ENCODE results near the gene DHCR7. TPM values are rescaled to one million over a fixed set of nuclear protein-coding genes. Genes with fewer than 3 reads are reported as not detected.

Gene DHCR7
- total and polyA plus RNA-seq, 2 experiments from 2014 or later, result 140 to 303 TPM

GRCh38 chr11:71462726-71463125 is 14.5 kb upstream of the DHCR7 start:
- Histone ChIP-seq H2AFZ (no peak overlapping the region), H3K4me2 (no peak overlapping the region), H3K27me3 (no peaks in the 10 kb centered on the region), H3K27ac (no peak overlapping the region), H3K79me2 (no peaks in the 10 kb centered on the region), H3K4me3 (no peak overlapping the region), H3K4me1 (ENCODE audit: insufficient read depth) (no peaks in the 10 kb centered on the region), H4K20me1 (ENCODE audit: insufficient read depth, poor library complexity, severe bottlenecking) (no peaks in the 10 kb centered on the region), H3K9me2 (replicated peaks; ENCODE audit: insufficient read depth) (no peaks in the 10 kb centered on the region), H3K36me3 (replicated peaks; ENCODE audit: insufficient read depth, low read depth) (no peaks in the 10 kb centered on the region), H3K9me3 (ENCODE audit: low read depth) (no peaks in the 10 kb centered on the region)
- no peak for TF ChIP-seq EZH2phosphoT487 (IDR thresholded peaks at IDR 0.05; ENCODE audit: low read depth, severe bottlenecking, unreplicated experiment)
- TF ChIP-seq, protein P1, sequence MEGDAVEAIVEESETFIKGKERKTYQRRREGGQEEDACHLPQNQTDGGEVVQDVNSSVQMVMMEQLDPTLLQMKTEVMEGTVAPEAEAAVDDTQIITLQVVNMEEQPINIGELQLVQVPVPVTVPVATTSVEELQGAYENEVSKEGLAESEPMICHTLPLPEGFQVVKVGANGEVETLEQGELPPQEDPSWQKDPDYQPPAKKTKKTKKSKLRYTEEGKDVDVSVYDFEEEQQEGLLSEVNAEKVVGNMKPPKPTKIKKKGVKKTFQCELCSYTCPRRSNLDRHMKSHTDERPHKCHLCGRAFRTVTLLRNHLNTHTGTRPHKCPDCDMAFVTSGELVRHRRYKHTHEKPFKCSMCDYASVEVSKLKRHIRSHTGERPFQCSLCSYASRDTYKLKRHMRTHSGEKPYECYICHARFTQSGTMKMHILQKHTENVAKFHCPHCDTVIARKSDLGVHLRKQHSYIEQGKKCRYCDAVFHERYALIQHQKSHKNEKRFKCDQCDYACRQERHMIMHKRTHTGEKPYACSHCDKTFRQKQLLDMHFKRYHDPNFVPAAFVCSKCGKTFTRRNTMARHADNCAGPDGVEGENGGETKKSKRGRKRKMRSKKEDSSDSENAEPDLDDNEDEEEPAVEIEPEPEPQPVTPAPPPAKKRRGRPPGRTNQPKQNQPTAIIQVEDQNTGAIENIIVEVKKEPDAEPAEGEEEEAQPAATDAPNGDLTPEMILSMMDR (IDR thresholded peaks at IDR 0.05; ENCODE audit: poor library complexity), result no peak
- no peak for TF ChIP-seq EZH2 (IDR thresholded peaks at IDR 0.05; ENCODE audit: borderline replicate concordance)
- DNase-seq (ENCODE audit: low spot score), result no peak
- 96% methylated on average over 11 of the region's 11 CpGs for WGBS (ENCODE audit: low lambda C conversion rate, missing lambda C conversion rate)

DNA sequence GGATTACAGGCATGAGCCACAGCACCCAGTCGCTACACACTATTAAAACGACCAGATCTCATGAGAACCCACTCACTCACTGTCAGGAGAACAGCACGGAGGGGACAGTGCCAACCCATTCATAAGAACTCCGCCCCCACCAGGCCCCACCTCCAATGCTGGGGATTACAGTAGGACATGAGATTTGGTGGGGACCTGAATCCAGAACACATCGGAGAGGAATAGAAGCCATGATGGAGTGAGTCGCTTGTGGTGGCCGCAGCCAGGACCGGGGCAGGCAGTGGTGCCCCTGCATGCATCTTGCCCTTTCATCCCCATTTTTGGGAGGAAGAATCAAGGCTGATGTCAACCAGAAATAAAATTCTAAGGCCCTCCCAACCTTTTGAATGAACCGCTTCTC is 13.5 kb upstream of the DHCR7 start:
- Histone ChIP-seq H3K79me2 (no peaks in the 10 kb centered on the region), H3K4me1 (ENCODE audit: insufficient read depth) (no peaks in the 10 kb centered on the region), H3K9me2 (replicated peaks; ENCODE audit: insufficient read depth) (no peaks in the 10 kb centered on the region), H4K20me1 (ENCODE audit: insufficient read depth, poor library complexity, severe bottlenecking) (no peaks in the 10 kb centered on the region), H3K4me3 (no peak overlapping the region), H3K27me3 (no peaks in the 10 kb centered on the region), H2AFZ (no peak overlapping the region), H3K4me2 (no peak overlapping the region), H3K9me3 (ENCODE audit: low read depth) (no peaks in the 10 kb centered on the region), H3K27ac (no peak overlapping the region), H3K36me3 (replicated peaks; ENCODE audit: insufficient read depth, low read depth) (no peaks in the 10 kb centered on the region)
- 95% methylated on average over 9 of the region's 9 CpGs for WGBS (ENCODE audit: low lambda C conversion rate, missing lambda C conversion rate)
- TF ChIP-seq, protein P1 (IDR thresholded peaks at IDR 0.05; ENCODE audit: poor library complexity), result no peak
- DNase-seq (ENCODE audit: low spot score), result no peak

- no peak overlapping the region for H3K27ac ChIP-seq
- H3K9me3 ChIP-seq (ENCODE audit: low read depth), result no peaks in the 10 kb centered on the region
- H3K4me1 ChIP-seq (ENCODE audit: insufficient read depth), result no peaks in the 10 kb centered on the region
- no peak for TF ChIP-seq EZH2phosphoT487 (IDR thresholded peaks at IDR 0.05; ENCODE audit: low read depth, severe bottlenecking, unreplicated experiment)
- TF ChIP-seq, protein P1 (IDR thresholded peaks at IDR 0.05; ENCODE audit: poor library complexity), result no peak
- TF ChIP-seq EZH2 (IDR thresholded peaks at IDR 0.05; ENCODE audit: borderline replicate concordance), result no peak
- no peaks in the 10 kb centered on the region for H3K9me2 ChIP-seq (replicated peaks; ENCODE audit: insufficient read depth)
- H3K36me3 ChIP-seq (replicated peaks; ENCODE audit: insufficient read depth, low read depth), result no peaks in the 10 kb centered on the region
- DNase-seq (ENCODE audit: low spot score), result no peak
- no peaks in the 10 kb centered on the region for H3K27me3 ChIP-seq
- H3K4me2 ChIP-seq, result no peak overlapping the region
- no peak overlapping the region for H2AFZ ChIP-seq
- WGBS (ENCODE audit: low lambda C conversion rate, missing lambda C conversion rate), result 78% methylated on average over 11 of the region's 11 CpGs
- no peaks in the 10 kb centered on the region for H4K20me1 ChIP-seq (ENCODE audit: insufficient read depth, poor library complexity, severe bottlenecking)
- peaks cover 9% of the 10 kb centered on the region for H3K79me2 ChIP-seq
- no peak overlapping the region for H3K4me3 ChIP-seq
Measured at GRCh38 chr11:71459767-71460320, 11.7 kb upstream of the DHCR7 start.

Measured in hepatocyte (in vitro differentiated cells).